ENCODE measurements around the gene HPCA. TPM values are rescaled to one million over a fixed set of nuclear protein-coding genes. Genes with fewer than 3 reads are reported as not detected.
A peak's percentile ranks its signal among the peaks of the same experiment; 100 is the strongest.

HPCA gene
- total and polyA plus RNA-seq, 2 donors (not counting 3 experiments of a cell fraction or from before 2014, with no cell fraction given) = not detected

GRCh38 chr1:32939655-32940371 is 53.5 kb downstream of the HPCA start:
- Histone ChIP-seq H2AFZ (ENCODE audit: low read depth, low read length) (no peak overlapping the region), H3K36me3 (ENCODE audit: control insufficient read depth in 2 of 2, extremely low read depth in 1 of 2, insufficient read depth in 2 of 2, low read length in 2 of 2) (peaks cover 8 to 13% of the 10 kb centered on the region in 2 experiments), H3K27me3 (ENCODE audit: control insufficient read depth in 2 of 2, insufficient read depth in 2 of 2, low read length in 2 of 2) (no peaks in the 10 kb centered on the region), H3K79me2 (ENCODE audit: control insufficient read depth, insufficient read depth, low read length) (peaks cover 5% of the 10 kb centered on the region), H3K9me3 (replicated peaks; ENCODE audit: control insufficient read depth, insufficient read depth, low read length) (no peaks in the 10 kb centered on the region), H3K4me2 (ENCODE audit: insufficient read depth, low read length) (peak overlapping the region; percentile 2), H4K20me1 (replicated peaks; ENCODE audit: control insufficient read depth, extremely low read depth, insufficient read depth, low read length) (no peaks in the 10 kb centered on the region), H3K4me3 (replicated peaks in 1 of 3; ENCODE audit: insufficient read depth in 1 of 3, low read depth in 1 of 3, low read length in 3 of 3) (no peak overlapping the region), H3K9ac (replicated peaks; ENCODE audit: extremely low read depth, insufficient read depth, low read length) (no peak overlapping the region), H3K27ac (ENCODE audit: insufficient read depth, low read depth, low read length) (peak overlapping the region; percentile 6), H3K9me1 (replicated peaks; ENCODE audit: control insufficient read depth, extremely low read depth, insufficient read depth, low read length) (no peaks in the 10 kb centered on the region), H3K4me1 (ENCODE audit: control insufficient read depth, extremely low read depth, insufficient read depth, low read length) (peaks cover 40% of the 10 kb centered on the region)
- CTCF ChIA-PET = interaction anchor here (0.8 to 5.4 kb wide), 9 partner anchors 9 to 117 kb away, joined by 3 to 73 read pairs (median 5); partner anchors contain the start of gene RNF19B
- POLR2A ChIA-PET = interaction anchor here (1.6 to 1.9 kb wide), 2 partner anchors 24 to 66 kb away, joined by 3 to 6 read pairs; partner anchors contain the start of gene RNF19B
- intact Hi-C loops (cut with micrococcal nuclease) = loop anchor here (1.0 kb wide), 2 partner anchors 13 to 24 kb away; partner anchors contain the start of gene RNF19B
- FAIRE-seq (peak; percentile 99), DNase-seq (ENCODE audit: low read depth, low spot score) (peak; percentile 87)
- dilution Hi-C loops (cut with MboI; ENCODE audit: extremely low pct_ligation_motif_present, low sequenced_read_pairs) = loop anchor here (10.0 kb wide), 1 partner anchor 65 kb away; no protein-coding TSS in a partner anchor
- no TSS peak for BruUV-seq (replicated peaks)
- TF ChIP-seq JUN (IDR thresholded peaks at IDR 0.05; ENCODE audit: borderline replicate concordance, insufficient read depth, insufficient read length, low read depth) (peak; percentile 76), MYC (IDR thresholded peaks at IDR 0.05; ENCODE audit: low read depth, low read length) (no peak), POLR2AphosphoS5 (IDR thresholded peaks at IDR 0.05; ENCODE audit: insufficient read depth, low read depth, low read length) (no peak), POLR2A (IDR thresholded peaks at IDR 0.05; ENCODE audit: low read depth, low read length) (no peak), CTCF (IDR thresholded peaks at IDR 0.05; ENCODE audit: extremely low read depth in 1 of 2, insufficient read depth in 1 of 2, low read depth in 1 of 2, low read length in 2 of 2) (no peak), MAX (IDR thresholded peaks at IDR 0.05; ENCODE audit: insufficient read depth, insufficient read length) (no peak), FOS (IDR thresholded peaks at IDR 0.05; ENCODE audit: borderline replicate concordance, insufficient read depth, low read length) (peak; percentile 83)

All from endothelial cell of umbilical vein (primary cell).